Measurements from ENCODE around the gene CDC42EP5. TPM values are rescaled to one million over a fixed set of nuclear protein-coding genes. Genes with fewer than 3 reads are reported as not detected.

The CDC42EP5 gene
- total and polyA plus RNA-seq, 4 donors = 0.28 to 2.2 (median 0.84) TPM; not detected in 1

GRCh38 chr19:54429545-54430227, 43.4 kb downstream of the CDC42EP5 start:
- Histone ChIP-seq H3K9me3 (ENCODE audit: control insufficient read depth in 4 of 4, low read length in 3 of 4) (no peaks in the 10 kb centered on the region), H3K27me3 (ENCODE audit: control insufficient read depth in 4 of 4, insufficient read depth in 4 of 4, low read length in 3 of 4) (peaks cover 0 to 5% (median 2%) of the 10 kb centered on the region in 4 donors), H3K36me3 (ENCODE audit: control insufficient read depth in 4 of 4, insufficient read depth in 3 of 4, low read depth in 1 of 4, low read length in 3 of 4) (no peaks in the 10 kb centered on the region), H3K9ac (ENCODE audit: low read depth in 1 of 2, low read length in 2 of 2) (no peak overlapping the region), H3K27ac (ENCODE audit: low read depth in 1 of 2, low read length in 2 of 2) (no peak overlapping the region), H3K4me3 (ENCODE audit: low read depth in 1 of 3, low read length in 3 of 3) (no peak overlapping the region), H3K4me1 (ENCODE audit: control insufficient read depth in 4 of 4, insufficient read depth in 4 of 4, low read length in 3 of 4) (peaks cover 2 to 11% (median 8%) of the 10 kb centered on the region in 4 donors)
- no peak for DNase-seq (ENCODE audit: low spot score)
- TF ChIP-seq GABPA (IDR thresholded peaks at IDR 0.05 in 1 of 2, conservative IDR thresholded peaks at IDR 0.05 in 1 of 2) (no peak), MAX (IDR thresholded peaks at IDR 0.05) (no peak), SP1 (IDR thresholded peaks at IDR 0.05) (no peak), ATF3 (IDR thresholded peaks at IDR 0.05) (no peak), HNF4G (IDR thresholded peaks at IDR 0.05) (no peak)
- TF ChIP-seq, protein P1, sequence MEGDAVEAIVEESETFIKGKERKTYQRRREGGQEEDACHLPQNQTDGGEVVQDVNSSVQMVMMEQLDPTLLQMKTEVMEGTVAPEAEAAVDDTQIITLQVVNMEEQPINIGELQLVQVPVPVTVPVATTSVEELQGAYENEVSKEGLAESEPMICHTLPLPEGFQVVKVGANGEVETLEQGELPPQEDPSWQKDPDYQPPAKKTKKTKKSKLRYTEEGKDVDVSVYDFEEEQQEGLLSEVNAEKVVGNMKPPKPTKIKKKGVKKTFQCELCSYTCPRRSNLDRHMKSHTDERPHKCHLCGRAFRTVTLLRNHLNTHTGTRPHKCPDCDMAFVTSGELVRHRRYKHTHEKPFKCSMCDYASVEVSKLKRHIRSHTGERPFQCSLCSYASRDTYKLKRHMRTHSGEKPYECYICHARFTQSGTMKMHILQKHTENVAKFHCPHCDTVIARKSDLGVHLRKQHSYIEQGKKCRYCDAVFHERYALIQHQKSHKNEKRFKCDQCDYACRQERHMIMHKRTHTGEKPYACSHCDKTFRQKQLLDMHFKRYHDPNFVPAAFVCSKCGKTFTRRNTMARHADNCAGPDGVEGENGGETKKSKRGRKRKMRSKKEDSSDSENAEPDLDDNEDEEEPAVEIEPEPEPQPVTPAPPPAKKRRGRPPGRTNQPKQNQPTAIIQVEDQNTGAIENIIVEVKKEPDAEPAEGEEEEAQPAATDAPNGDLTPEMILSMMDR (IDR thresholded peaks at IDR 0.05; ENCODE audit: low read depth, low read length, missing input control) = no peak
- TF ChIP-seq, protein P2, sequence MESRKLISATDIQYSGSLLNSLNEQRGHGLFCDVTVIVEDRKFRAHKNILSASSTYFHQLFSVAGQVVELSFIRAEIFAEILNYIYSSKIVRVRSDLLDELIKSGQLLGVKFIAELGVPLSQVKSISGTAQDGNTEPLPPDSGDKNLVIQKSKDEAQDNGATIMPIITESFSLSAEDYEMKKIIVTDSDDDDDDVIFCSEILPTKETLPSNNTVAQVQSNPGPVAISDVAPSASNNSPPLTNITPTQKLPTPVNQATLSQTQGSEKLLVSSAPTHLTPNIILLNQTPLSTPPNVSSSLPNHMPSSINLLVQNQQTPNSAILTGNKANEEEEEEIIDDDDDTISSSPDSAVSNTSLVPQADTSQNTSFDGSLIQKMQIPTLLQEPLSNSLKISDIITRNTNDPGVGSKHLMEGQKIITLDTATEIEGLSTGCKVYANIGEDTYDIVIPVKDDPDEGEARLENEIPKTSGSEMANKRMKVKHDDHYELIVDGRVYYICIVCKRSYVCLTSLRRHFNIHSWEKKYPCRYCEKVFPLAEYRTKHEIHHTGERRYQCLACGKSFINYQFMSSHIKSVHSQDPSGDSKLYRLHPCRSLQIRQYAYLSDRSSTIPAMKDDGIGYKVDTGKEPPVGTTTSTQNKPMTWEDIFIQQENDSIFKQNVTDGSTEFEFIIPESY (IDR thresholded peaks at IDR 0.05) = no peak
- 55% methylated on average over 13 of the region's 13 CpGs for WGBS

- TF ChIP-seq FOXA2 (IDR thresholded peaks at IDR 0.05) (no peak), RAD21 (IDR thresholded peaks at IDR 0.05) (no peak), EGR1 (IDR thresholded peaks at IDR 0.05; ENCODE audit: low read depth in 2 of 2) (no peak), RXRA (IDR thresholded peaks at IDR 0.05) (no peak), NR2F2 (IDR thresholded peaks at IDR 0.05) (no peak), GABPA (IDR thresholded peaks at IDR 0.05 in 1 of 2, conservative IDR thresholded peaks at IDR 0.05 in 1 of 2) (no peak), ATF3 (IDR thresholded peaks at IDR 0.05) (no peak), HNF4G (IDR thresholded peaks at IDR 0.05) (no peak), TAF1 (conservative IDR thresholded peaks at IDR 0.05) (no peak), HNF4A (conservative IDR thresholded peaks at IDR 0.05) (no peak), MAX (IDR thresholded peaks at IDR 0.05) (no peak)
- TF ChIP-seq, protein P1 (IDR thresholded peaks at IDR 0.05; ENCODE audit: low read depth, low read length, missing input control) = no peak
- TF ChIP-seq, protein P3, sequence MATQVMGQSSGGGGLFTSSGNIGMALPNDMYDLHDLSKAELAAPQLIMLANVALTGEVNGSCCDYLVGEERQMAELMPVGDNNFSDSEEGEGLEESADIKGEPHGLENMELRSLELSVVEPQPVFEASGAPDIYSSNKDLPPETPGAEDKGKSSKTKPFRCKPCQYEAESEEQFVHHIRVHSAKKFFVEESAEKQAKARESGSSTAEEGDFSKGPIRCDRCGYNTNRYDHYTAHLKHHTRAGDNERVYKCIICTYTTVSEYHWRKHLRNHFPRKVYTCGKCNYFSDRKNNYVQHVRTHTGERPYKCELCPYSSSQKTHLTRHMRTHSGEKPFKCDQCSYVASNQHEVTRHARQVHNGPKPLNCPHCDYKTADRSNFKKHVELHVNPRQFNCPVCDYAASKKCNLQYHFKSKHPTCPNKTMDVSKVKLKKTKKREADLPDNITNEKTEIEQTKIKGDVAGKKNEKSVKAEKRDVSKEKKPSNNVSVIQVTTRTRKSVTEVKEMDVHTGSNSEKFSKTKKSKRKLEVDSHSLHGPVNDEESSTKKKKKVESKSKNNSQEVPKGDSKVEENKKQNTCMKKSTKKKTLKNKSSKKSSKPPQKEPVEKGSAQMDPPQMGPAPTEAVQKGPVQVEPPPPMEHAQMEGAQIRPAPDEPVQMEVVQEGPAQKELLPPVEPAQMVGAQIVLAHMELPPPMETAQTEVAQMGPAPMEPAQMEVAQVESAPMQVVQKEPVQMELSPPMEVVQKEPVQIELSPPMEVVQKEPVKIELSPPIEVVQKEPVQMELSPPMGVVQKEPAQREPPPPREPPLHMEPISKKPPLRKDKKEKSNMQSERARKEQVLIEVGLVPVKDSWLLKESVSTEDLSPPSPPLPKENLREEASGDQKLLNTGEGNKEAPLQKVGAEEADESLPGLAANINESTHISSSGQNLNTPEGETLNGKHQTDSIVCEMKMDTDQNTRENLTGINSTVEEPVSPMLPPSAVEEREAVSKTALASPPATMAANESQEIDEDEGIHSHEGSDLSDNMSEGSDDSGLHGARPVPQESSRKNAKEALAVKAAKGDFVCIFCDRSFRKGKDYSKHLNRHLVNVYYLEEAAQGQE (IDR thresholded peaks at IDR 0.05) = no peak
- WGBS = 57% methylated on average over 8 of the region's 8 CpGs
- Histone ChIP-seq H3K4me1 (ENCODE audit: control insufficient read depth in 4 of 4, insufficient read depth in 4 of 4, low read length in 3 of 4) (peaks cover 2 to 7% (median 7%) of the 10 kb centered on the region in 4 donors), H3K27me3 (ENCODE audit: control insufficient read depth in 4 of 4, insufficient read depth in 4 of 4, low read length in 3 of 4) (peaks cover 0 to 5% (median 2%) of the 10 kb centered on the region in 4 donors), H3K9me3 (ENCODE audit: control insufficient read depth in 4 of 4, low read length in 3 of 4) (no peaks in the 10 kb centered on the region), H3K36me3 (ENCODE audit: control insufficient read depth in 4 of 4, insufficient read depth in 3 of 4, low read depth in 1 of 4, low read length in 3 of 4) (no peaks in the 10 kb centered on the region), H3K4me3 (ENCODE audit: low read depth in 1 of 3, low read length in 3 of 3) (no peak overlapping the region), H3K9ac (ENCODE audit: low read depth in 1 of 2, low read length in 2 of 2) (no peak overlapping the region), H3K27ac (ENCODE audit: low read depth in 1 of 2, low read length in 2 of 2) (no peak overlapping the region)
- DNase-seq (ENCODE audit: low spot score) = no peak
These were observed 44.0 kb downstream of the CDC42EP5 start for GRCh38 chr19:54429176-54429495.
